ENCODE results near the gene CCZ1B.
A peak's percentile ranks its signal among the peaks of the same experiment; 100 is the strongest.
"Not testable (repeated sequence)": the region's sequence is repeated elsewhere in the genome, so short reads cannot be mapped to it uniquely, and the experiment has no call there.

Gene CCZ1B

GRCh38 chr7:6826151-6826550 is at the start of gene CCZ1B:
Gene CCZ1B, minus strand, starts transcription at chr7:6826275. Its CDS starts 78 bp downstream, at chr7:6826197.
- DNase-seq (ENCODE audit: low read depth in 1 of 2, low spot score in 1 of 2), result peak in 1 of 2 experiments; percentile 86
- in situ Hi-C loops (cut with HindIII; ENCODE audit: low pct_unique_long_range_greater_than_20kb, low sequenced_read_pairs), result not testable (repeated sequence)

- DNase-seq (ENCODE audit: low read depth in 1 of 2, low spot score in 1 of 2); in situ Hi-C loops (cut with HindIII; ENCODE audit: low pct_unique_long_range_greater_than_20kb, low sequenced_read_pairs): not testable (repeated sequence)
Observed at GRCh38 chr7:6875022-6875421, 48.9 kb upstream of the CCZ1B start.

GRCh38 chr7:6872246-6872945 is 46.3 kb upstream of the CCZ1B start:
- in situ Hi-C loops (cut with HindIII; ENCODE audit: low pct_unique_long_range_greater_than_20kb, low sequenced_read_pairs); DNase-seq (ENCODE audit: low read depth in 1 of 2, low spot score in 1 of 2): not testable (repeated sequence)

GRCh38 chr7:6871421-6872144 is 45.5 kb upstream of the CCZ1B start:
- in situ Hi-C loops (cut with HindIII; ENCODE audit: low pct_unique_long_range_greater_than_20kb, low sequenced_read_pairs), result not testable (repeated sequence)
- DNase-seq (ENCODE audit: low read depth in 1 of 2, low spot score in 1 of 2), result peak in 1 of 2 experiments; percentile 76

GRCh38 chr7:6864751-6865150 is 38.7 kb upstream of the CCZ1B start:
- DNase-seq (ENCODE audit: low read depth in 1 of 2, low spot score in 1 of 2), result not testable (repeated sequence)

GRCh38 chr7:6864188-6864587 is 38.1 kb upstream of the CCZ1B start:
- DNase-seq (ENCODE audit: low read depth in 1 of 2, low spot score in 1 of 2); in situ Hi-C loops (cut with HindIII; ENCODE audit: low pct_unique_long_range_greater_than_20kb, low sequenced_read_pairs): not testable (repeated sequence)

More at GRCh38 chr7:6864751-6865150, 38.7 kb upstream of the CCZ1B start:
- in situ Hi-C loops (cut with HindIII; ENCODE audit: low pct_unique_long_range_greater_than_20kb, low sequenced_read_pairs), result not testable (repeated sequence)

- DNase-seq (ENCODE audit: low read depth in 1 of 2, low spot score in 1 of 2); in situ Hi-C loops (cut with HindIII; ENCODE audit: low pct_unique_long_range_greater_than_20kb, low sequenced_read_pairs): not testable (repeated sequence)
Observed at GRCh38 chr7:6862876-6863275, 36.8 kb upstream of the CCZ1B start.

- in situ Hi-C loops (cut with HindIII; ENCODE audit: low pct_unique_long_range_greater_than_20kb, low sequenced_read_pairs), result not testable (repeated sequence)
Observed at GRCh38 chr7:6857721-6858314, 31.7 kb upstream of the CCZ1B start.

GRCh38 chr7:6855563-6856131 is 29.6 kb upstream of the CCZ1B start:
- in situ Hi-C loops (cut with HindIII; ENCODE audit: low pct_unique_long_range_greater_than_20kb, low sequenced_read_pairs); DNase-seq (ENCODE audit: low read depth in 1 of 2, low spot score in 1 of 2): not testable (repeated sequence)

More at GRCh38 chr7:6857721-6858314, 31.7 kb upstream of the CCZ1B start:
- DNase-seq (ENCODE audit: low read depth in 1 of 2, low spot score in 1 of 2), result peak; percentile 56 to 68

GRCh38 chr7:6854747-6855562 is 28.9 kb upstream of the CCZ1B start:
- in situ Hi-C loops (cut with HindIII; ENCODE audit: low pct_unique_long_range_greater_than_20kb, low sequenced_read_pairs); DNase-seq (ENCODE audit: low read depth in 1 of 2, low spot score in 1 of 2): not testable (repeated sequence)

GRCh38 chr7:6853681-6854080 is 27.6 kb upstream of the CCZ1B start:
- DNase-seq (ENCODE audit: low read depth in 1 of 2, low spot score in 1 of 2), result not testable (repeated sequence)

GRCh38 chr7:6849127-6849526 is 23.1 kb upstream of the CCZ1B start:
- in situ Hi-C loops (cut with HindIII; ENCODE audit: low pct_unique_long_range_greater_than_20kb, low sequenced_read_pairs); DNase-seq (ENCODE audit: low read depth in 1 of 2, low spot score in 1 of 2): not testable (repeated sequence)

More at GRCh38 chr7:6853681-6854080, 27.6 kb upstream of the CCZ1B start:
- in situ Hi-C loops (cut with HindIII; ENCODE audit: low pct_unique_long_range_greater_than_20kb, low sequenced_read_pairs), result not testable (repeated sequence)

- DNase-seq (ENCODE audit: low read depth in 1 of 2, low spot score in 1 of 2); in situ Hi-C loops (cut with HindIII; ENCODE audit: low pct_unique_long_range_greater_than_20kb, low sequenced_read_pairs): not testable (repeated sequence)
Observed at GRCh38 chr7:6847751-6848150, 21.7 kb upstream of the CCZ1B start.

- in situ Hi-C loops (cut with HindIII; ENCODE audit: low pct_unique_long_range_greater_than_20kb, low sequenced_read_pairs); DNase-seq (ENCODE audit: low read depth in 1 of 2, low spot score in 1 of 2): not testable (repeated sequence)
Observed at GRCh38 chr7:6845971-6846449, 19.9 kb upstream of the CCZ1B start.

GRCh38 chr7:6843654-6844053 is 17.6 kb upstream of the CCZ1B start:
- DNase-seq (ENCODE audit: low read depth in 1 of 2, low spot score in 1 of 2); in situ Hi-C loops (cut with HindIII; ENCODE audit: low pct_unique_long_range_greater_than_20kb, low sequenced_read_pairs): not testable (repeated sequence)

- DNase-seq (ENCODE audit: low read depth in 1 of 2, low spot score in 1 of 2); in situ Hi-C loops (cut with HindIII; ENCODE audit: low pct_unique_long_range_greater_than_20kb, low sequenced_read_pairs): not testable (repeated sequence)
Observed at GRCh38 chr7:6843092-6843491, 17.0 kb upstream of the CCZ1B start.

GRCh38 chr7:6842278-6842921 is 16.3 kb upstream of the CCZ1B start:
- in situ Hi-C loops (cut with HindIII; ENCODE audit: low pct_unique_long_range_greater_than_20kb, low sequenced_read_pairs), result not testable (repeated sequence)
- peak in 1 of 2 experiments; percentile 80 for DNase-seq (ENCODE audit: low read depth in 1 of 2, low spot score in 1 of 2)
